NOMO-1 (cell line): ENCODE data around the gene LYPD3.
"Not testable (repeated sequence)": the region's sequence is repeated elsewhere in the genome, so short reads cannot be mapped to it uniquely, and the experiment has no call there.

Source experiments
- DNase-seq, 2 experiments: peaks; one replicate each; lab custom pipeline; 2025; ENCODE audit not compliant: unreplicated experiment in 2 of 2; lab: John Stamatoyannopoulos, UW

The LYPD3 gene

GRCh38 chr19:43465468-43466120, at the start of gene LYPD3:
TSS of gene LYPD3 (minus strand) at chr19:43465608. CDS start at chr19:43465571, 37 bp downstream.
- DNase-seq: no peak

GRCh38 chr19:43512399-43512798, 47.0 kb upstream of the LYPD3 start:
- not testable (repeated sequence) for DNase-seq

GRCh38 chr19:43511324-43511723, 45.9 kb upstream of the LYPD3 start:
- no peak for DNase-seq

GRCh38 chr19:43510713-43511112, 45.3 kb upstream of the LYPD3 start:
- no peak for DNase-seq

- DNase-seq: no peak
These were observed 42.5 kb upstream of the LYPD3 start for GRCh38 chr19:43507880-43508279.

GRCh38 chr19:43506629-43507028, 41.2 kb upstream of the LYPD3 start:
- no peak for DNase-seq

- no peak for DNase-seq
These were observed 40.5 kb upstream of the LYPD3 start for GRCh38 chr19:43505941-43506340.

- no peak for DNase-seq
These were observed 39.7 kb upstream of the LYPD3 start for GRCh38 chr19:43505186-43505456.

- DNase-seq: peak; percentile 16 to 23
These were observed 39.2 kb upstream of the LYPD3 start, which contains the start of gene PHLDB3 for GRCh38 chr19:43504426-43505185. TSS of gene PHLDB3 (minus strand) at chr19:43504746. CDS start at chr19:43504118, 628 bp downstream.

- DNase-seq: peak; percentile 90 to 91
These were observed 38.4 kb upstream of the LYPD3 start for GRCh38 chr19:43503501-43504425.

GRCh38 chr19:43502419-43502976, 37.1 kb upstream of the LYPD3 start:
- no peak for DNase-seq

GRCh38 chr19:43501661-43502418, 36.4 kb upstream of the LYPD3 start:
- DNase-seq: no peak

GRCh38 chr19:43499042-43499441, 33.6 kb upstream of the LYPD3 start:
- no peak for DNase-seq

GRCh38 chr19:43498233-43498842, 32.9 kb upstream of the LYPD3 start:
- DNase-seq: no peak

GRCh38 chr19:43496960-43497359, 31.6 kb upstream of the LYPD3 start:
- DNase-seq: no peak

GRCh38 chr19:43495082-43495481, 29.7 kb upstream of the LYPD3 start:
- no peak for DNase-seq

GRCh38 chr19:43490759-43491158, 25.4 kb upstream of the LYPD3 start:
- DNase-seq: no peak

- no peak for DNase-seq
These were observed 24.7 kb upstream of the LYPD3 start for GRCh38 chr19:43489979-43490599.

- no peak for DNase-seq
These were observed 23.9 kb upstream of the LYPD3 start for GRCh38 chr19:43489310-43489709.
